Measurements from ENCODE around the gene MYL12A.
"Not testable (repeated sequence)": the region's sequence is repeated elsewhere in the genome, so short reads cannot be mapped to it uniquely, and the experiment has no call there.

Gene MYL12A

DNA sequence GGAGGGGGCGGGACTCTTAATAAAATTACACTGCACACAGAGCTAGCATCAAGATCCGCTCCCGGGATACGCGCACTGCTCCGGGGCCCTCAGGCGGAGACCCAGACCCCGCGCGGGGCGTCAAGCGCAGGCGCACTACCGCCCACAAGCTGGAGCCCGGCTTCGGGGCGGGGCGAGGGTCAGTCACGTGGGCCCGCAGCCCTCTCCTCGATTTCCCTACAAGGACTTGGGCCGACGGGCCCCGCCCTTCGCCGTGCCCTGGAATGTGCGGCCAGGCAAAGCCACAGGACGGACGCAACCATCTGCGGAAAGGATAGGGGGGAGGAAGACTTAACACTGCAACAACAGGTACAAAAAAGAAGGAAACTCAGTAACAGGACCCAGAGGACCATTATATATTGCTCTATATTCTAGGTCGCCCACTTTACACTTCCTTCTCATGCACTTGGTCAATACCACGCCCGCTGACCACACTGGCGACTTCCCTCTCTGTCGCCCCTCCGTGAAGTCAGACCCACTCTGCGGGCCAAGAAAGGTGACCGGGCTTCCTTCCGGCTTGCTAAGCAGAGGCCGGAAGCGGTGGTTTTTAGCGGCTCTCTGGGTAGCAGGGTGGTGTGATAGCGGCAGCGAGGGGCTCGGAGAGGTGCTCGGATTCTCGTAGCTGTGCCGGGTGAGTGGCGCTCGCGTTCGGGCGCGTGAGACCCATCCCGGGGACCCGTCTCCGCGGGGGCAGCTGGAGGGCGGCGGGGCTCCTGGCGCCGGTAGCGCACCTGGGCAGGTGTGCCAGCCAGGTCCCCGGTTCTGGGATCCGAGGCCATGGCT lies at the start of gene MYL12A:
Gene MYL12A, plus strand, starts transcription at position 562 of the 822 bp plus-strand sequence. CDS start 5,447 bp downstream, outside the sequence.
- DNase-seq = peak; percentile 98

DNA sequence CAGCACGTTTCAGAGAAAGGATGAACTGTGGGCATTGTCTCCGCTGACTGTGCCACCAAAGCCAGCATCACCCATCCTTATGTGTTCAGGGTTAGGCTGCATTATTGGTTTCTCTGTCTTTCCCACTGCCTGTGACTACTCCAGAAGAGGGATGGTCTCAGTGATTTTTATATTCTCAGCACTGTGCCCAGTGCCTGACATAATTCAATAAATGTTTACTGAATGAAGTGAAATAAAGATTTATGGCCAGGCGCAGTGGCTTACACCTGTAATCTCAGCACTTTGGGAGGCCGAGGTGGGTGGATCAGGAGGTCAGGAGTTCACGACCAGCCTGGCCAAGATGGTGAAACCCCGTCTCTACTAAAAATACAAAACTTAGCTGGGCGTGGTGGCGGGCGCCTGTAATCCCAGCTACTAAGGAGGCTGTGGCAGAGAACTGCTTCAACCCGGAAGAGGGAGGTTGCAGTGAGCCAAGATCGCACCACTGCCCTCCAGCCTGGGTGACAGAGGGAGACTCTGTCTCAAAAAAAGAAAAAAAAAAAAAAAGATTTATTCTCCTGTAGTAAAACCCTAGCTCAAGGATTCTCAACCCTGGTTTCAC lies 49.2 kb upstream of the MYL12A start:
- not testable (repeated sequence) for DNase-seq

DNA sequence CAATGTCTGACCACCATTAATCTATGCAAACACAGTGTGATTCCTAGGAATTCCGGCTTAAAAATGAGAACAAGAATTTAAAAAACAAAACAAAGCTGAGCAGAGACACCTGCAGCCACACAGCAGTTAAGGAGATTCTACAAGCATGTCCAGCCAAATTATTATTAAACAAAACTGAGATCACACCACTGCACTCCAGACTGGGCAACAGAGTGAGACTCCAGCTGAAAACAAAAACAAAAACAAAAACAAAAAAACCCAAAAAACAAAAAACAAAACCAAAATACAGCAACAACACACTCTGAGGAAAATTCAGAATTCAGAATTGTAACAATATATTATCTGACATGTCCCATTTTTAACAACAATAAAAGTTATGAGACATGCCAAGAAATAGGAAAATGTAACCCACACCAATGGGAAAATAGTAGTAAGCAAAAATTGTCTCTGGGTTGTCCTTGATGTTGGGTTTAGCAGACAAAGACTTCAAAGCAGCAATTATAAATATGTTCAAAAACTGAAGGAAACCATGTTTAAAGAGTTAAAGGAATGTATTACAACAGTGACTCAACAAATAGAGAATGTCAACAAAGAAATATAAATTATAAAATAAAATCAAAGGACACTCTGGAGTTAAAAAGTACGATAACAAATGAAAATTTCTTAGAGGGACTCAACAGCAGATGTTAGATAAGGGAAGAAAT lies 47.5 kb upstream of the MYL12A start:
- no peak for DNase-seq

DNA sequence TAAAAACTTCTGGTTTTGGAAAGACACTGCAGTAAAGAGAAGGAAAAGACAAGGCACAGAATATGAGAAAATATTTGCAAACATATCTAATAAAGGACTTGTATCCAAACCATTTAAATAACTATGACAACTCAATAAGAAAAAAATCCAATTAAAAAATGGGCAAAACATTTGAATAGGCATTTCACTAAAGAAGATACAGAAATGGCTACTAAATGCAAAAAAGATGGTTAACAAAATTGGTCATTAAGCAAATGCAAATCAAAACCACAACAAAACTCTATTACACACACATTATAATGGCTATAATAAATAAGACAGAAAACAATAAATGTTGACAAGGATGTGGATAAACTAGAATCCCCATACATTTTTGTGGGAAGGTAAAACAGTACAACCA lies 42.4 kb upstream of the MYL12A start:
- no peak for DNase-seq

DNA sequence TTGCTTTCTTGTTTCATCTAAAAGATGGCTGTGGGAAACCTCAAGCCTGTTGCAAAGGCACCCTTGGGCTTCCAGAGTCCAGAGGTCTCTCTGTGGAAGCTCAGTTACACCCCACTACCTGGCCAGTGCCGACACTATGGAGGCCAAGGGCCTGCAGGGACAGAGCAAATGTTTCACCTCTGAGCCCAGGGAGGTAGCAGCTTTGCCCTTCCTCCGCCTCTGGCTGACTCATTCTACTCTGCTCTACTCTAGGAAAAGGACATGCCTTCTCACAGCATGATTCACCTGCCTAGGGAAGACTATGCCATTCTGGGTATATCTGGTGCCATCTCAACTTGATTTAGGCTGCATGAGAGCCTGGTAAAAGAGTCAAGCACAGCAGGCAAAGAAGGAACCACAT lies 40.0 kb upstream of the MYL12A start:
- no peak for DNase-seq

DNA sequence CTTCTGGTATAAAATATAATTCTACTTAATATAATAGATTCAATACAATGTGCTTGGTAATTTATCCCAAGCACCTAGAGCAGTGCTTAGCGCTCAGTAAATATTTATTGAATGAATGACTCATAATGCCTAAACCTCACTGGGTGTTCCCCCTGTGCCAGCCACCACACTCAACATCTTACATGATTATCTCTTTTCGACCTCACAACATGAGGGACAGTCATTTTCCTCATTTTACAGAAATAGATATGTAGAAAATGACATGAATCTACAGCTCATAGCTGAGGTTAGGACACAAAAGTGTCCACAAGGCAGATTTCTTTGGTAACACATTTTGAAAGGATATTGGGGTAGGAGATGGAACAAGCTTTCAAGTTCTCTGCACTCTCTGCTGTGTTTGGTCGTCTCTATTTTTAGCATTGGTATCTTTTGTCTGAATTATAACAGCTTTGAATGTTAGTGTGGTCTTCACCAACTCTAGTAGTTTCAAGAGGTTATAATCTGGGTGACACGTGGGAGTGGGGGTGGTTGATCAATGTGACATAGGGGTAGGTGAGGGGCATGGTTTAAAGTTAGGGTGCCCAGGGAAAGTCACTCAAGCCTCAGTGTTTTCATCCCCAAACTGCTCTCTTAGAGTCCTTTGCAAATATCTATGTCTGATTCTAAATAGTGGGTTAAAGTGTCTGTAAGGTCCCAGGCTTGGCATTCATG lies 37.6 kb upstream of the MYL12A start:
- no peak for DNase-seq

DNA sequence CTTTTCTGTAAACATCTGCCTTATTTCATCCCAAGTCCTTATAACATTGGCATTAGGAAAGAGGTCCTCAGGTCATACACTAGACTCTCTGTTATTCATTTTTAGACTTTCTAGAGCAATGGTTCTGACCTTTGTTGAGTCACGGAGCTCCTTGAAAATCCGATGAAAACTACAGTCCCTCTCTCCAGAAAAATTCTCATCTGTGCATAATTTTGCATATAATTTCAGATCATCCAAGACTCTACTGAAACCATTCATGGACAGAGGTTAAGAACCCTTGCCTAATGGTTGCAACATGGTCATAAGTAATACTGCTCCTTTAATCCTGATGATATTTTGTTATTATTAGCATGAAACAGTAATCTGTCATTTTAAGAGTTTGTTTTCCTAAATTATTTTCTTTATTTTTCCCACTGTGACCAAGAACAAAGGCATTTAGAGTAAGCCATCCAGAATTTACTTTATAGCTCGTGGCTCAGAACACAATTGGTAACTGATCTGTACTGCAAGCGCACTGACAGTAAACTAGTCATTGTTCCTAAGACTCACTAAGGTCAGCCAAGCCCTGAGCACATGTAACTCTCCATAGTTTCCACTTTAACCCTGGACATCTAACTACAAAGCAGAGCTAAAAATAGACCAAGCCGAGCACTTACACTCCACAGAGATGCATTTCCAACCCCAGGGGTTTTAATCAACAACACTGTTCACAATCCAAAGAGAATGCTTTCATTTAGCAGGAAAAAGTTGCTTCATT lies 36.2 kb upstream of the MYL12A start:
- DNase-seq = no peak

DNA sequence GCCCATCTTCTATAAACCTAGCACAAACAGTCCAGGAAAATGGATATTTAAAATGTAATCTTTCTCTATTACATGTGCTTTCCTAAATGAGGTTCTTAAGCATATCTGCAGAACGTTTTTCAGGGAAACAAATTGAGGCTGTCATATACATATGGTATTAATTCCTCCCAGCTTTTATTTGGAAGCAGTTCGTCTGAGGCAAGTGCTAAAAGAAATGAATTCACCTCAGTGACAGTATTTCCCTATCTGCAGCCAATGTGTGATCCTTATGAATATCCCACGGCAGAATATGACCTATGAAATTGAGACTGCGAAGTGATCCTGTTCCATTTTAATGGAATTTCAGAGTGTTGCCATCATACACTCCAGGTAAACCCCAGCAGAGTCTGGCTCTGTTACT lies 34.9 kb upstream of the MYL12A start:
- DNase-seq = no peak

DNA sequence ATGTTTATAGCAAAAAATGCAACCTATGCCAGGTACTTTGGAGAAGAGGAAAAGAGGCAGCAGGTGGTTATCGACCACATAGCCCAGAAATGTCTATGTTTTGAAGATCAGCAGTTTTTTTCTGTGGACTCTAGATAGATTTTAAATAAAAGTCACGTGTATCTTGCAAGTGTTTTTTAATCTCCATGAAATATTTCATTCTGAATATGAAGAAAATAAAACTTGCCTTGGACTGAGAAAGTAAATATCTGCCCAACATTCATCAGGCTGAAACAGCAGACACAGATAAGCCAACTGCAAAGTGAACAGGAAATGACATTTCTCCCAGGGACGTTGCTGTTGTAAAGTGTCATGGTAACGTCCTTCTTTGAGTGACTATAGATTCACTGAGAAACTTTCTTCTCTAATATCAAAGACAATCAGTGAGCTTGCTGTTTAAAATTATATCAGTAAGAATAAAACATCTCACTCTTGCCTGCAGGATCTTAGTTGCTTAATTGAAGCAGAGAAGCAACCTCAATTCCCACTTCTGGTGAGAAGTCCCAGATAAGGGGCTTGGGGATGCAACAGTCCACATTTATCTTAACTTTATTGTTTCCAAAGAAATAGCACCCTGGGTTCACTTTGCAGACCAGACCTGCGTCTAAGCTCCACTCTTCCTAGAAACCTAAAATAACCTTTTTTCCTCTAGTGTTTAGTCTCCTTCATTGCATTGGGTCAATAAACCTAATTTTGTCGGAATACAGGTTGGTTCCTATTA lies 34.1 kb upstream of the MYL12A start:
- no peak for DNase-seq

DNA sequence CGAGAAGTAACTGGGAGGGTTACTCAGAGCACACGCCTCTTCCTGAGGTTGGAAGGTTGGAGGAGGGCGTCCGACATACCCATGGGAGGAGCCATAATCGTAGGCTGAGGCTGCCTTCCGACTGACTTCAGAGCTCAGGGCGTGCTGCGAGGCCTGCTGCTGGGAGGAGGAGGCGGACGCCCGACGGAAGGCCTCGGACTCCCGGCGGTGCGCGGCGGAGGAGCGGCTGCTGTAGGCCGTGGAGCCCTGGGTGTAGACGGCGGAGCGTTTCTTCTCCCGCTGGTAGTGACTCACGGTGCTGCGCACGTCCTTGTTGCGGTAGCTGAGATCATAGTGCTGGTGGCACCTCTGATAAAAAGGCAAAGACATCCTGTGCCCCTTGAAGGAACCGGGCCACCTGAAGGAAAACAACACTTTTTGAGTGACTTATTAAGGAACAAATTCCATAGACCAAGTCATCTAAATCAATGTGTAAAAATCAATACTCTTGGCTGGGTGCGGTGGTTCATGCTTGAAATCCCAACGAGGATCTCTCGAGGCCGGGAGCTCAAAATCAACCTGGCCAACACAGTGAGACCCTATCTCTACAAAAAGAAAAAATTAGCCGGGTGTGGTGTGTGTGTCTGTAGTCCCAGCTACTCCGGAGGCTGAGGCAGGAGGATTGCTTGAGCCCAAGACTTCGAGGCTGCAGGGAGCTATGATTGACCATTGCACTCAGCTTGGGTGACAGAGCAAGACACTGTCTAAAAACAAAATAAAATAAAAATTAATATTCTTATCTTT lies 32.6 kb upstream of the MYL12A start:
- DNase-seq = no peak

DNA sequence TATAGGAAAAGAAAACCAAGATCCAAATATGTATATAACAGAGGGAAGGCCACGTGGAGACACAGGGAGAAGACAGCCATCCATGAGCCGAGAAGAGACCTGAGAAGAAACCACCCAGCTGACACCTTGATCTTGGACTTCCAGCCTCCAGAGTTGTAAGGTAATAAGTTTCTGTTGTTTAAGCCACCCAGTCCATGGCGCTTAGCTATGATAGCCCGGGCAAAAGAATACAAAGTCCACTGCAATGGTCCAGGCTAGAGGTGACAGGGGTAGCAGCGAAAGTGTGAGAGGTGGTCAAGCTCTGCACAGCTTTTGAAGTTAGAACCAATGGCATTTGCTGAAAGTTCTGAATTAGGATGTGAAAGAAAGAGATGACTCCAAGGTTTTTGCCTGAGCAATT lies 30.6 kb upstream of the MYL12A start:
- DNase-seq = no peak

DNA sequence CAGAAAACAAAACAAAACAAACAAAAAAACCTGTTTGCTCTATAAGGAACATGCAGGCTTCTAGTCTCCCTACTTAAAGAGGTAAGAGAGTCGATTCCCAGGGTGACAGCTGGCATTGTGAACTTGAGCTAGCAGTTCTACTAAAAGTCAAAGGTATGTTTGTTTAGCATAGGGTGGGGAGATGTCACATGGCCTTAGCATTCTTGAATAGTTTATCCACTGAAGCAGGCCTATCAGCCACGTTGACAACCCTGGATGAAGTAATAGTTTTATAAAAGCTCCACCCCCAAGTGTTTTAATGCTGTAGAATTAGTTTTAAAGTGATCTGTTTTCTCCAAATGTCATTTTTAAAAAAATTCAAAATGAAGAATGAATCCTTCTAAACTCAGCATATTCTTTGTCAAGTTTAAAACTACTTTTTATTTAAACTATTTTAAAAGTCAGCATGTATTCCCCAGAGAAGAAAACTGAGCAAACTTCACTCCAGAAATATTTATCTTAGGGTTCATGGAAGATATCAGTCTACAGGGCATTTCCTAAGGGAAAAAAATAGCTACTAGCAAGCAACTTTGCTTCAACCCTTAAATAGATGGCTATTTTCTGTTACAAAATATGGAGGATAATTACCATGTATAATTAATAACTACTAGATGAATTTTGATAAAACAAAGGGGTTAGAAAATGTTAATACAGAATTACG lies 29.5 kb upstream of the MYL12A start:
- peak; percentile 80 for DNase-seq

DNA sequence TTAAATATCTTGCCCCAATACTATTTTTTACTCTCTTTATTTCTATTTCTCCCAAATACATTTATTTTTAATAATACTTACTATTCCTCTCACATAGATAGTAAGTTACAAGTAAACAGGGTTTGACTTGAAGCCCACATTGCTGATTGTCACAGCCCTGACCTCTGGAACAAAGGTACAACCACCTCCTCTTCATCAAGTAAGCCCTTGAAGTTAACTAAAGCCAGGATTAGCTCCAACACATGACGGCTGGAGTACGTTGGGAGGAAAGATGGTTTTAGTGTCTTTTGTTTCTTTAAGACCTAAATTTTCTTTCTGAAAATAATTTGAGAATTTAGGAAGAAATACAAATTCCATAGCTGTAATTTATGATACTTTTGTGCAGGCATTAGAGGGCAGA lies 28.8 kb upstream of the MYL12A start:
- DNase-seq = peak; percentile 47

DNA sequence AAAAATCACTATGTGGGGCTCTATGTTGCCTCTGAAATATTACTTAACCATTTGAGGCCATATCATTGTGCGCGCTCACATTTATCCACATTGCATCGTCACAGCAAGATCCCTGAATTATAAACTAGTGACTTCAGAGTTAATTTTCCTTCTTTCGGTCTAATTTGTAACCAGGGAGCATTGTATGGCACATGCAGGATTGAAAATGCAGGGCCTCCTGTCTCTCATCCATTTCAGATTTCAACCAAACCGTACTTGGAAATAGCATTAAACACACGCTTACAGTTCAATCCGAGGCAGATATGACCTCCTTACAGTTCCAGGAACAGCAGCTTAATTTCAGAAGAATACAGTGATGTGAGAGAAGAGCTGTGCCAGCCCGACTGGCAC lies 28.4 kb upstream of the MYL12A start:
- DNase-seq = no peak

DNA sequence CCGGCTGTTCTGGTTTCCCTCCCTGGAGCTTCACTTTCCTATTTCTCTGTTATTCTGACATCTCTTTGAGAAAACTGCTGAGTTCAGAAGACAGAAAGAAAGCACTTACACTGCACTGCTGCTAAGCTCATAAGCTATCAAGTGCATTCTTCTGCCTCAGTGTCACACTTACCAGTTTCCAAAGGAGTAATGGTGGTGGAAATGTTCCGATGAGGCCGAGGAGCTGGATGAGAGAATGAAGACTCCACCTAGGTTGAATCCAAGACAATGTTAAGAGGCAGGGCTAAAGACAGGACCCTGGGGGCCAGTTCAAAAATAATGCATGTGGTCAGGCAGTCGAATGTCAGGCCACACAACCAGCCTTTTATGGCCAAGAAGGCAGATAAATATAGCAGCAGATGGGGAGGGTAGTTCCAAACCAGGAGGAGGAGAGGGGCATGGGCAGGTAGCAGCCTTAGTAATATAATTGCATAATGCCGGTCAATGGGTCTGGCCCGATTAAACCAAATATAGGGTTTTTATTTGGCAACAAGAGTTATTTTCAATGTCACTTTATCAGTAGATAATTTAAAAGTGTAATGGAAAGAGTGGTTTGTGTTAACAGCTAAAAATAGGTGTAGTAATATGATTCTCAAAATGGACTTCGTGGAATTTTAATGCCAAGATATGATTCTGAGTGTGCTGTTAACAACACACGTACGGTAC lies 27.8 kb upstream of the MYL12A start, which contains the start of gene MYOM1:
Gene MYOM1, minus strand, starts transcription at position 338 of the 705 bp plus-strand sequence. CDS start 4,745 bp downstream, outside the sequence.
- DNase-seq = no peak

DNA sequence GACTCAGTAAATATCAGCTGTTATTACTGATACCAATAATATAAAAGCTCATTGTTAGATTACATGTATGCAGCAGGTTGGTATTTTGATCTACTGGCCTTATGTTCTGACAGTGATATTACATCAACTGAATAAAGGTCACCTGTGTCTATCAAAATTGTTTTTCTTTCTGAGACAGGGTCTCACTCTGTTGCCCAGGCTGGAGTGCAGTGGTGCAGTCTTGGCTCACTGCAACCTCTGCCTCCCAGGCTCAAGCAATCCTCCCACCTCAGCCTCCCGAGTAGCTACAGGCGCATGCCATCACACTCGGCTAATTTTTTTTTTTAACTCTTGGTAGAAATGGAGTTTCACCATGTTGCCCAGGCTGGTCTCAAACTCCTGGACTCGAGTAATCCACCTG lies 26.7 kb upstream of the MYL12A start:
- DNase-seq = not testable (repeated sequence)

DNA sequence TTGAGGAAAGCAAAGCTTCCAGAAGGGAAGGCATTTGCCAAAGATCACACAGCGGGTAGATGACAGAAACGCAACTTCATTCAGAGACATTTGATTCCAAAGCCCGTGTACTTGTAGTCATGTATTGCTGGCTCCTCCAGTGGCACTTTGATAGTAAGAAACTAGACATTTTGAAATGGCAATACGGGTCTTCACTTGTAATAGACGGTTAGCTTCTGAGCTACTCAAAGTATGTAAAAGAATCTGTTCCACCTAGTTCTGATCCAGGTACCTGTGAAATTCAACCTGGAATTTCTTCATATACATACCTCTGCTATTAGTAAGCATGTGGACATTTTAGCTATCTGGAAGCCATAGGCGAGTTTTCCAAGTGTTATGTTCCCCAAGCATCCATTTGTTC lies 26.1 kb upstream of the MYL12A start:
- DNase-seq = no peak

DNA sequence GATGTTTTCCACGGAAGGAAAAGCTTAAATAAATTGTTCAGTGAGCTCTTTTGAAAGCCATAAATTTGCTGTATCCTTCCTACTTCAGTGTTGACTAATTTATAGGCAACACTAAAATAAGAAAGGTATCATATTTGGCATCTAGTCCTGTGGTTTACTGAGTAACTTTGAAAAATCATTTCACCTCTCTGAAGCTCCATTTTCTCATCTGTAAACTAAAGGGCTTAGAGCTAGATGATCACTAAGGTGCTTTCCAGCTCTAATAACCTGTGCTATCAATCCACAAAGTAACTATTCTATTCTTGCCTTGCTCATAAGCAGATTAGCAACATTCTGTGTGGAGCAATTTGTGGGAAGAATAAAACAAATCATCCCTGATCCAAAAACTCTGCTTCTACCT lies 24.2 kb upstream of the MYL12A start:
- DNase-seq = peak; percentile 46

DNA sequence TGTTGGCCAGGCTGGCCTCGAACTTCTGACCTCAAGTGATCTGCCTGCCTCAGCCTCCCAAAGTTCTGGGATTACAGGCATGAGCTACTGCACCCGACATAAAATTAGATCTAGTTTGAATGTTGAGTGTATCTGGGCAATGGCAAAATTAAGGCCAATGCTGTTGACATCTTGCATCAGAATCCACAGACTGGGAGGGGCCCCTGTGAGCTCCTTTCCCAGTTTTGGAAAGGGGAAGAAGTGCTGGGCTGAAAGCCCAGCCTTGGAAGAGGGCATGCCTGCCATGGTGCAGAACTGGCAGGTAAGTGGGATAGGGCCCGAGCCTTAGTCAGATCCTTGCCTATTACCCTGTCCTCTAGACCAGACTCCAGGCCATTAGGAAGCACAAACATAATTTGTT lies 23.4 kb upstream of the MYL12A start:
- no peak for DNase-seq

DNA sequence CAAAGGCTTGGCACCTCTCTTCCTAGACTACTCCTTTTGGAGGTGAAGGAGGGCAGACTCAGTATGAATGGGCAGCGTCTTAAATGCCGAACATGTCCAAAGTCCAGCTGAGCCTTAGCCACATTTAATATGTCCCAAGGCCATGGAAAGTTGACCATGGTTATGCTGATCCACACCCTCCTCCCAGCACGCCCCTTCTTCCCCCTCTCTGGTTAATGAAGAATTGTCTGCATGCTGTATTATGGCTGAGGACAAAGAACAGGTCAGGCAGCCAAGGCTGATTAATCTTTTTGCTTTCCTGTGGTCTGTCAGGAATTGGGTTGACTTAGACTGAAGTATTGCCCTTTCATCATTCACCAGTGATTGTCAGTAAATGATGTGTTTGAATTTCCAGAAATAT lies 22.0 kb upstream of the MYL12A start:
- no peak for DNase-seq

Measured in NCI-H82 (cell line).